ENCODE results near the gene SPRED2. TPM values are rescaled to one million over a fixed set of nuclear protein-coding genes. Genes with fewer than 3 reads are reported as not detected.

Gene SPRED2, protein sequence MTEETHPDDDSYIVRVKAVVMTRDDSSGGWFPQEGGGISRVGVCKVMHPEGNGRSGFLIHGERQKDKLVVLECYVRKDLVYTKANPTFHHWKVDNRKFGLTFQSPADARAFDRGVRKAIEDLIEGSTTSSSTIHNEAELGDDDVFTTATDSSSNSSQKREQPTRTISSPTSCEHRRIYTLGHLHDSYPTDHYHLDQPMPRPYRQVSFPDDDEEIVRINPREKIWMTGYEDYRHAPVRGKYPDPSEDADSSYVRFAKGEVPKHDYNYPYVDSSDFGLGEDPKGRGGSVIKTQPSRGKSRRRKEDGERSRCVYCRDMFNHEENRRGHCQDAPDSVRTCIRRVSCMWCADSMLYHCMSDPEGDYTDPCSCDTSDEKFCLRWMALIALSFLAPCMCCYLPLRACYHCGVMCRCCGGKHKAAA
- 10.5 and 11.1 TPM in 2 replicates for total RNA-seq

DNA sequence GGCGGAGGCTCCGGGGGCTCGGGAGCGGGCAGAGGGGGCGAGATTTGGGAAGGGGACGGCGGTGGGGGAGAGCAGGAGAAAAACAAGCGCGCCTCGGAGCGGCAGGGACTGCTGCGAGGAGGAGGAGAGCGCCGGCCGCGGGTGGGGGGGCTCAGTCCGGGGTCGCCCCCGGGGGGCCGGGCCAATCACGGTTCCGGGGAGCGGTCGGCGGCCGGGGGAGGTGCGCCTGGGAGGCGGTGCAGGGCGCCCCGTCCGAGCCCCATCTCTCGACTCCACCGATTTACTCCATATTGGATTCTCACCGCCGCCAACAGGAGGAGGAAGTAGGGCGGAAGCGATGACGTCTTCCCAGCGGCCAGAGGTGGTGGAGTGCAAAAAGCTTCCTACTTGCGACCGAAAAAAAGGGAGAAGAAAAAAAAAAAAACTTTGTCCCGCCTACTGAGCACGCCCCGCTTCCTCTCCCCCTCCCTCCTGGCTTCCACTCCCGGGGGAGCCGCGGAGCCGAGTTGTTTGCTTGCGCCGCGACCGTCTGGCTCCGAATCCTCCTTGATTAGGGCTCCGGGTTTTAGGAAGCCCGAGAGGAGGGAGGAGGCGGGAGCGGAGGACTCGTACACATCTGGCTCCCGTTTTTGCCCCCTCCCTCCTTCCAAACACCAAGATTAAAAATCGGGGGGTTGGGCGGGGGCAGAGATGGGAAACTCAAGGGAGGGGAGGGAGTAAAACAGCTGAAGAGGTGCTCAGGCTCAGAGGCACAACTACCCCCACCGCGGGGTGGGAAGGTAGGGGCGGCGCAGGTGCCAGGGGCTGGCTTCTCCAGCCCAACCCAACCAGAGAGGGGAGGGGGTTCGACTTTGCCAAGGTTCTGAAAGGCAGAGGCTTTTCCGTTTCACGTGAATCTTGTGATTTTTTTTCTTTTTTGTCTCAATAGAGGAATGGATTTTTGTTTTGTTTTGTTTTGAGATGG is at the start of gene SPRED2:
TSS of gene SPRED2 (minus strand) at position 373 of the 964 bp plus-strand sequence. CDS start 612 bp downstream, outside the sequence.
- TF ChIP-seq, protein P1, sequence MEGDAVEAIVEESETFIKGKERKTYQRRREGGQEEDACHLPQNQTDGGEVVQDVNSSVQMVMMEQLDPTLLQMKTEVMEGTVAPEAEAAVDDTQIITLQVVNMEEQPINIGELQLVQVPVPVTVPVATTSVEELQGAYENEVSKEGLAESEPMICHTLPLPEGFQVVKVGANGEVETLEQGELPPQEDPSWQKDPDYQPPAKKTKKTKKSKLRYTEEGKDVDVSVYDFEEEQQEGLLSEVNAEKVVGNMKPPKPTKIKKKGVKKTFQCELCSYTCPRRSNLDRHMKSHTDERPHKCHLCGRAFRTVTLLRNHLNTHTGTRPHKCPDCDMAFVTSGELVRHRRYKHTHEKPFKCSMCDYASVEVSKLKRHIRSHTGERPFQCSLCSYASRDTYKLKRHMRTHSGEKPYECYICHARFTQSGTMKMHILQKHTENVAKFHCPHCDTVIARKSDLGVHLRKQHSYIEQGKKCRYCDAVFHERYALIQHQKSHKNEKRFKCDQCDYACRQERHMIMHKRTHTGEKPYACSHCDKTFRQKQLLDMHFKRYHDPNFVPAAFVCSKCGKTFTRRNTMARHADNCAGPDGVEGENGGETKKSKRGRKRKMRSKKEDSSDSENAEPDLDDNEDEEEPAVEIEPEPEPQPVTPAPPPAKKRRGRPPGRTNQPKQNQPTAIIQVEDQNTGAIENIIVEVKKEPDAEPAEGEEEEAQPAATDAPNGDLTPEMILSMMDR (conservative IDR thresholded peaks at IDR 0.05; ENCODE audit: low read depth, low read length), result no peak
- DNase-seq (ENCODE audit: low read depth), result peak; percentile 82
- peak within 1 kb of the TSS; percentile 74 for H3K4me3 ChIP-seq (ENCODE audit: low read depth, low read length)

DNA sequence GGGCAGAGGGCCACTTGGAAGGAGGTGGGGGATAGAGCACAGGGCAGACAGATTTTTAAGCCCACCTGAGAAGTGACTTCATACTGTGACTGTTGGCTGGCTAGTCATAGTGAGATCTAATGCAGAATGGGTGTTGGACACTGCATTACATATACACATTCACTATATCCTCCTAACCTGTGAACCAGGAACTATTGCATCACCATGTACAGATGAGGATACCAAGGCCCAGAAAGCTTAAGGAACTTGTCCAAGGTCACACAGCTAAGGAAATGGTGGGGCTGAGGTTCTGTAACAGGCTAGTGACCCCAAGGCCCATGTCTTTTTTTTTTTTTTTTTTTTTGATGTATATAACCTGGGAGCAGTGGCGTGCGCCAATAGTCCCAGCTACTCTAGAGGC is 49.6 kb upstream of the SPRED2 start:
- H3K4me3 ChIP-seq (ENCODE audit: low read depth, low read length), result no peak overlapping the region
- TF ChIP-seq, protein P1 (conservative IDR thresholded peaks at IDR 0.05; ENCODE audit: low read depth, low read length), result no peak
- DNase-seq (ENCODE audit: low read depth), result no peak

DNA sequence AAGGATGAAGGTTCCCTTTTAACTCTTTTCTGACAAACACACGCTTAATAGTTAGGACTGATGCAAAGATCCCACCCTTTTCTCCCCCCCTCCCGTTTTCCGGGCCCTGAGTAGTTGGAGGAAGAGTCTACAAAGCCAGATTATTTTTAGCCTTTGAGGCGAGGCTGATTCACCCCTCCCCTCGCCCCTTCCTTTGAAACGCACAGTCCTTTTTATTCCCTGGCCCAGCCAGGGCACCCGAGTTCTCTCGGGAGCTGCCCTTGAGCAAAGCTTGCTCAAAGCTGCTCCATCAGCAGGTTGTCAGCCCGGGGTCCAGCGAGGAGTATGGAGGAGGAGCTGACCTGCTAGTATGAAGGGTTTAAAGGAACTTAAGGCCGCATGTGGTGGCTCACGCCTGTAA is 47.1 kb upstream of the SPRED2 start:
- no peak overlapping the region for H3K4me3 ChIP-seq (ENCODE audit: low read depth, low read length)
- DNase-seq (ENCODE audit: low read depth), result no peak

DNA sequence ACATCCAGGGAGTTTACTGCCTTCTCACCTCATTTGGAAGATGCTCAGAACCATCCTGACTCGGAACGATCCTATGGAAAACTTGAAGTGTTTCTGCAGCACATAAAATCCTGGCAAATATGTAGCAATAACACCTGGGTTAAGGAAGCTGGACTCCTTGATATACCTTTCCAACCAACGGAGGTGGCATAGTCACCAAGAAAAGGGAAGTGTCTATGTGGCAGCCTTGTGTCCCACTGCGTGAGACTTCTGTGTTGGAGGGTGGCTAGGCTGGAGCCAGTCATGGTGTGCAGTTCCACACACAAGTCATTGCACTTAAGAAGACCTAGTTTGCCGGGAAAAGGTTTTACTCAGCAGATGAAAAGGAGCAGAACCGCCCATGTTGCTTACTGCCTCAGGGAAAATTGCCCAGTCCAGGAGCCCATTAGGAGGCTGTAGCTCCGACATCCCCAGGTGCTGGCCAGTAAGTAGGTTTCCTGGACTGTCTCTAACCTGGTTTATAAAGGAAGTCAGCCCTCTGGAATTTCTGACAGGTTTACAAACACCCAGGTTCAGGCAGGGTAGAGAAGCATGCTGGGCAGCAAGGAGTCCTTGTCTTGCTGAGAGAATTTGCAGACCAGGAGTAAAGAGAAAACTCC is 46.2 kb upstream of the SPRED2 start:
- TF ChIP-seq, protein P1 (conservative IDR thresholded peaks at IDR 0.05; ENCODE audit: low read depth, low read length), result no peak
- no peak overlapping the region for H3K4me3 ChIP-seq (ENCODE audit: low read depth, low read length)
- no peak for DNase-seq (ENCODE audit: low read depth)

More for the DNA sequence above, 47.1 kb upstream of the SPRED2 start:
- TF ChIP-seq, protein P1 (conservative IDR thresholded peaks at IDR 0.05; ENCODE audit: low read depth, low read length), result no peak

DNA sequence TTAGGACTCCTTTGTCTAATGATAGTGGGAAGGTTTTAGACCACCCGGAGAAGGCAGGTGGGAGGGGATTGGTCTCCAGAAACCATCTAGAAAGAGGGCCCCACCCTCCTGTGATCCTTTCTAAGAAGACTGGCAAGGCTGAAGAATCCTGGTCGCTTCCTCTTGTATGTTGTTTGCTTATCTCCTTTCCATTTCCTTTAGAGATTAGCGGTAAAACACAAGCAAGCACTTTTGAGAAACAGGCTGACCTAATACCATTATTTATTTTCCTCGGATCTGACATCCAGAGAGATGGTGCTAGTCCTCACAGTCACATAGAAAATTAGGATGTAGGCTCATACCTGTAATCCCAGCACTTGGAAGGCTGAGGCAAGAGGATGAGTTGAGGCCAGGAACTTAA is 45.2 kb upstream of the SPRED2 start:
- no peak for DNase-seq (ENCODE audit: low read depth)
- no peak overlapping the region for H3K4me3 ChIP-seq (ENCODE audit: low read depth, low read length)
- TF ChIP-seq, protein P1 (conservative IDR thresholded peaks at IDR 0.05; ENCODE audit: low read depth, low read length), result no peak

DNA sequence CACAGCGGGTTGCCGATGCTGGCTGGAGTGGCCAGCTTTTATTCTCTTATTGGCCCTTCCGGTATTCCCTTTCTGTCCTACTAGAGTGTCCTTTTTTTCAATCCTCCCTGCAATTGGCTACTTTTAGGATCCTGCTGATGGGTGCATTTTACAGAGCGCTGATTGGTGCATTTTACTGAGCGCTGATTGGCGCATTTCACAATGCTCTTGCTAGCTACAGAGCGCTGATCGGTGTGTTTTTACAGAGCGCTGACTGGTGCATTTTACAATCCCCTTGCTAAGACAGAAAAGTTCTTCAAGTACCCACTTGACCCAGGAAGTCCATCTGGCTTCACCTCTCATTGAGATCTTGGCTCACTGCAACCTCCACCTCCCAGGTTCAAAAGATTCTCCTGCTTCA is 44.4 kb upstream of the SPRED2 start:
- no peak overlapping the region for H3K4me3 ChIP-seq (ENCODE audit: low read depth, low read length)
- TF ChIP-seq, protein P1 (conservative IDR thresholded peaks at IDR 0.05; ENCODE audit: low read depth, low read length), result no peak
- no peak for DNase-seq (ENCODE audit: low read depth)
